D721Med (cell line): ENCODE data around the gene MC1R.

Source experiments
- DNase-seq: peaks from one replicate; pipeline ENCODE4 v3.0.0; 2011; ENCODE audit warnings: low spot score; ENCODE audit not compliant: insufficient read length
- FAIRE-seq: peaks from 2 replicates; lab custom pipeline; 2011; peaks lifted over from hg19 to GRCh38; lab: Jason Lieb, UNC
- CTCF ChIP-seq: IDR thresholded peaks from 2 replicates; pipeline ENCODE4 v1.5.1; 2012; ENCODE audit warnings: mild to moderate bottlenecking, control low read depth; ENCODE audit not compliant: insufficient read depth; ENCODE audit errors: missing control alignments

MC1R gene

DNA sequence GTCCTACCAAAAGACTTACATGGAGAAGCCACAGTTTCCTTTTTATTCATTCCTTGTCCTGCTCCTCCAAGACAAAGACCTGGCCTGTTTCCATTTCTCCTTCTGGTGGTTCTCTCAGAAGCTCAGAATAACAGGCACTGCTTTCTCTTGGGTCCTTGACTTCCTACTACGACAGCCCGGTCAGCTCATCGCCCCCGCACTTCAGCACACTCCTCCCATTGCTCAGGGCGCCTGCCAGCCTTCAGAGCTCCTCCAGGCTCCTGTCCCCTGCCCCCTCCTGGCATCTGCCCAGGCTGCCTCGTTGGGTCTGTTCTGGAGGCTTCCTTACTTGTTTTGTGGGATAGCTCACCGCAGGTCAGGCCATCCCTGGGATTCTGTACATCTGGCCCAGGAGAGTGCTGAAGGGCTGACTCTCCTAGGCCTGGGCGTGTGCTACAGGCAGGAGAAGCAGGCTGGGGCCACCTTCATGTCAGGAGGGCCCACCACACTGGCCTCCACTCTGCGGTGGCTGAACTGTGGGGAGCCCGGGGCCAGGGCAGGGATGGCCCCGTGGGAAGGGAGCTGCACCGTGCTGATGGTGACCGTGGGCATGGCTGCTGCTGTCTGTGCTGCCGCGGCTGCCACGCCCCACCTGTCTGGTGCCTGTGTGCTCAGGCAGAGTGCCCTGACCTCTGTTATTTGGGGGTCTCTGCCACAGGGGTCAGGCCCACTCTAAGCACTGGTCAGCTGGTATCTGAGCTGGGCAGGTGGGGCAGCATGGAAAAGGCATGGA lies 27.6 kb upstream of the MC1R start:
- no peak for DNase-seq
- no peak for FAIRE-seq
- TF ChIP-seq CTCF, result no peak

DNA sequence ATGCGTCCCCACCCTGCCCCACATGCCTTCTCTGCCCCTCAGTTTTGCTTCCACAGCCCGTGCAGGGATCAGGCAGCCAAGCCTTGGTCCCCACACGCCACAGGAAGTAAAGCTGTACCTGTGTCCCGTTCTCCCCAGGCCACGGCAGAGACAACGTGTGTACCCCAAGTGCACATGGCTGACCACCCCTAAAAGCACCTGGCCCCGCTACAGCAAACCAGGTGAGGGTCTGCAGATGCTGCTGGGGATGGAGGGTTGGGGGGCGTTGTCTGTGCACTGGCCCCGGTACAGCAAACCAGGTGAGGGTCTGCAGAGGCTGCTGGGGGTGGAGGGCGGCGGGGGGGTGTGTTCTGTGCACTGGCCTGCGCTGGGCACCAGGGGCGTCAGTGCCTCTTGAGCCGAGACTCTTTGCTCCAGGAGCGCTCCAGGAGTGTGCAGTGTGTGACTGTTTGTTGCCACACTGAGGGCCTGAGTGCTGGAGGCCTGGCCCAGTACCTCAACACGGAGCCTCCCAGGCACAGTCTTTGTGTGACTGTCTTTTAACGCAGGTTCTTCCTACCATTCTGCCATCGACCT lies 26.5 kb upstream of the MC1R start:
- DNase-seq (no peak), FAIRE-seq (no peak)
- no peak for TF ChIP-seq CTCF

- DNase-seq, result no peak
- FAIRE-seq, result no peak
- TF ChIP-seq CTCF, result no peak
Measured at GRCh38 chr16:89892635-89893034, 26.0 kb upstream of the MC1R start.

DNA sequence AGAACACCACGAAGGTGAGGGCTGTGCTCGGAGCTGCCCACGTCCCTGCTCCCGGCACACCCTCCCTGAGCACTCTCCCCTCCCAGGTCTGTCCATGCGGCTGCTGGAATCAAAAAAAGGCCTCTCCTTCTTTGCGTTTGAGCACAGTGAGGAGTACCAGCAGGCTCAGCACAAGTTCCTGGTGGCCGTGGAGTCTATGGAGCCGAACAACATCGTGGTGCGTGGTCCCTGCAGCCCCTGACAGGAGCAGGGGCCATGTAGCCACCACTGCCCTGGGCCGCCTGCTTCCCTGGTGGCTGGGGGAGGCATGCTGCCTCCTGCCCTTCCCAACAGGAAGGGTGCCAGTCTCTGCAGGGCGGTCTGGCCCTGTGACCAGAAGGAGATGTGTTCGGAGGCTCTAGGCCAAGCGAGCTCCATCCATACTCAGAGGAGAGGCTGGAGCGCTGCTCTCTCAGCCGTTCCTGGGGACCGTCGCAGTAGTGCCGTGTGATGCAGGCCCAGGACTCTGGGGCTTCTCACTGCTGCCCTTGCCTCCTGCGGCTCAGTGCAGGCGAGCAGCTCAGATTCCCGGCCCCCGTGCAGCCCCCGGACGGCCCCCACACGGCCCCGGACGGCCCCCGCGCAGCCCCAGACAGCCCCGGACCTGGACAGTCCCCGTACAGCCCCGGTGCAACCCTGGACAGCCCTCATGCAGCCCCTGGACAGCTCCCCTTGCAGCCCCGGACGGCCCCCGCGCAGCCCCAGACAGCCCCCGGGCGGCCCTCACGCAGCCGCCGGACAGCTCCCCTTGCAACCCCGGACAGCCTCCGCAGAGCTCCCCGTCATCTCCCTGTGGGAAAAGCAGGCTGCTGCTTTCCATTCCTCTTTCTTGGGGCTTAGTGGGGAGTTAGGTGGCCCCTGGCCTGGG lies 24.8 kb upstream of the MC1R start:
- FAIRE-seq (no peak), DNase-seq (no peak)
- no peak for TF ChIP-seq CTCF

DNA sequence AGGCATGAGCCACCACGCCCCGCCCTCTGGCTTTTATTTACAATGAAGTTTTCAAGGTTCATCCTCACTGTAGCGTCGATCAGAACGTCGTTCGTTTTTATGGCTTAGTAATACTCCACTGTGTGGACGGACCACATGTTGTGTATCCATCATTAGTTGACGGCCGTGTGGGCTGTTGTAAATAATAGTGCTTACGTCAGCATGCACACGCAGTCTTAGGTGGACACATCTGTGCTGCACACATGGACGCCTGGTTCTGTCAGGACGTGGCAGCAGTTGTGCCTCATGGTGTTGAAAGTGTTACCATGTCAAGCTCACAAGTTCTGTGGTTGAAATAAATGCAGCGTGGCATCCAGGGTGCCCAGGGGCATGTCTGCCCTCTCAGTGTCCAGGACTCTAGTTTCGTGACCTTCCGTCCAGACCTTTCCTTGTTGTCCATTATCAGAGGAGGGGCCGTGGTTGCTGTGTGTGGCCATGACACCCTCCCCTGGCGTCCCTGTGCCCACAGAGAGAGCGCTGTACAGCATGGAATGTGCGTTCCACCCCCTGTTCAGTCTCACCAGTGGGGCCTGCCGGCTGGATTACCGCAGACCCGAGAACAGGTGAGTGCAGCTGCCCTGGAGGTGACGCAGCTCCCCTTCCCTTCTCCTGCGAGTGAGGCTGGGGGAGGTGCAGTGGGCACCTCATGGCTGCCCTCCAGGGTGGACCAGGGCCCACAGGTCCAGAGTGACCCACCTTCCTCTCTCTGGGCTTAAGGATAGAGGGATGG lies 23.0 kb upstream of the MC1R start:
- TF ChIP-seq CTCF, result no peak
- no peak for DNase-seq
- FAIRE-seq, result no peak

- no peak for FAIRE-seq
- TF ChIP-seq CTCF, result no peak
Measured at GRCh38 chr16:89897204-89897603, 21.5 kb upstream of the MC1R start.

More at GRCh38 chr16:89897204-89897603, 21.5 kb upstream of the MC1R start:
- DNase-seq, result no peak
